ENCODE data around the gene VGLL4.
"Not testable (repeated sequence)": the region's sequence is repeated elsewhere in the genome, so short reads cannot be mapped to it uniquely, and the experiment has no call there.

Gene VGLL4

DNA sequence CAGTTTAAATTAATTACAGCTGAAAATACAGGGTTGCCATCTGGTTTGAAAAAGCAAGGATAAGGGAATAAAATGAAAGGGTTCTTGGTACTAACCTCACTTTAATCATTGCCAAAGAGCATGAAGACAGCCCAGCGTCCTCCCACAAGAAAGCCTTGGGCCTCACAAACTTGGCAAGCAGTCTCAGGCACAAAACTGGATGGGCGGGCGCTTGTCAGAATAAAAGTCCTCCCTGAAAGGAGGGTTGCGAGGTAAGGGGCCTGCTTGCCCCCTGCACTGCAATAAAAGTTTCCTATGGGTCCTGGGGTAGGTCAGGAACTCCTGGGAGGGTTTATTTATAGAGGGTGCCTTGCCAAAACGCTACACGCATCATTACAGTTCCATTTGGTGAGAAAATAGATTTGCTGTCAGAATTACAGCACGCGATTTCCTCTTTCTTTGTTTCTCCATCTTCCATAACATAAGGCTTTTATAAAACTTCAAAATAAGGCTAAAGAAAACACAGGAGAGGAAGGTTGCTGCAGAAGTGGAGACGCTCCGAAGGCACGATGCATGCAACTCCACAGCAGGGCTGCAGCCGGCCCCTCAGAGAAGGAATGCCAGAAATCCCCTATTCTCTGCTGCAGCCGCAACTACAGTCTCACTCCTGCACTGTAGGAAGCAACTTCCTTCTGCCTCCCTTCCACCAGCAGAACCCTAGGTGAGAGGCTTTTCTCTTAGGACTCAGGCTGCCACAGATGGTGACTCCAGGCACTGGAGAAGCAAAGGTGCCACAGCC, 61.3 kb downstream of the VGLL4 start:
- Histone ChIP-seq H3K4me1 (ENCODE audit: control insufficient read depth, insufficient read depth, low read length) (peaks cover 26% of the 10 kb centered on the region), H3K4me3 (ENCODE audit: low read depth, low read length) (peak overlapping the region; percentile 52)

DNA sequence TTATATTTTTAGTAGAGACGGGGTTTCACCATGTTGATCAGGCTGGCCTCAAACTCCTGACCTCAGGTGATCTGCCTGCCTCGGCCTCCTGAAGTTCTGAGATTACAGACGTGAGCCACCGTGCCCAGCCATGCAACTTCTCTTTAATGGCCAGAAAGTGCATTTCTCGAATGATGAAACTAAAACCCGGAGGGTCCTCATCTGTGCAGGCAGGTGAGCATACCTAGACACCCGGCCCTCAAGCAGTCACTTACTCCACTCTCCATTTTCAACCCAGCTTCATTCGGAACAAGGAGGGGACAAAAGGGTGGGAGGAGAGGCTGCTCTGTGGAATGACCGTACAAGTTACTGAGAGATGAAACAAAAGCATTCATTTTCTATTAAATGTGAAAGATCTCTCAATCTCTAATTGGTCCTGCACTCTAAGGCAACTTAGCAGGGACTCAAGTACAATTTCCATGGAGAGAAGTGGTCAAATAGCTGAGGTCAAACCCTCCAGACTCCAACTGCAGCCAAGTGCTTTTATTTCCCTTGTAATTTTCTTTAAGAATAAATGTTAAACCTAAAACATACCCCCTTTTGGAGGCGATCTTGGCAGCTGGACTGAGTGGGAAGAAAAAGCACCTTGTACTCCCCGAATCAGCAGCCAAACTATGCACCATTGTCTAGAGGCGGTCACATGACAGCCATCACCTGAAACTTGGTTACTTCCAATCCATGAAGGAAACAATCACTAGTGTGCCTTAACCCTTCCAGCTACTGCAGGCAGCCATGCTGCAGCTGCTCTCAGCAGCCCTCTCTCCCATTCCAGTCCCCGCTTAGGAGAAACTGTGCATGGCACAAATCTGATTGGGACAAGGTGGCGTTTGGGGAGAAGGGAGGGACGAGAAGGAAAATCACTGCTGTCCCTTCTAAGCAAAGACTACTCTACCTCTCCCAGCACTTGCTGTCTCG, 62.2 kb downstream of the VGLL4 start:
- Histone ChIP-seq H3K9me3 (ENCODE audit: control insufficient read depth, insufficient read depth, low read depth, low read length) (no peaks in the 10 kb centered on the region), H3K27me3 (ENCODE audit: control insufficient read depth, insufficient read depth, low read length) (no peaks in the 10 kb centered on the region), H3K36me3 (ENCODE audit: control insufficient read depth, insufficient read depth, low read length) (no peaks in the 10 kb centered on the region), H3K9ac (ENCODE audit: low read length) (no peak overlapping the region), H3K4me3 (ENCODE audit: low read depth, low read length) (peak overlapping the region; percentile 52), H3K27ac (ENCODE audit: low read depth, low read length) (no peak overlapping the region), H3K4me1 (ENCODE audit: control insufficient read depth, insufficient read depth, low read length) (peaks cover 28% of the 10 kb centered on the region)

More for the DNA sequence above, 61.3 kb downstream of the VGLL4 start:
- Histone ChIP-seq H3K27me3 (ENCODE audit: control insufficient read depth, insufficient read depth, low read length) (no peaks in the 10 kb centered on the region), H3K27ac (ENCODE audit: low read depth, low read length) (no peak overlapping the region), H3K36me3 (ENCODE audit: control insufficient read depth, insufficient read depth, low read length) (0 out of 2 replicates have a peak, but pooled peaks cover 2% of the 10 kb centered on the region), H3K9ac (ENCODE audit: low read length) (no peak overlapping the region), H3K9me3 (ENCODE audit: control insufficient read depth, insufficient read depth, low read depth, low read length) (no peaks in the 10 kb centered on the region)

DNA sequence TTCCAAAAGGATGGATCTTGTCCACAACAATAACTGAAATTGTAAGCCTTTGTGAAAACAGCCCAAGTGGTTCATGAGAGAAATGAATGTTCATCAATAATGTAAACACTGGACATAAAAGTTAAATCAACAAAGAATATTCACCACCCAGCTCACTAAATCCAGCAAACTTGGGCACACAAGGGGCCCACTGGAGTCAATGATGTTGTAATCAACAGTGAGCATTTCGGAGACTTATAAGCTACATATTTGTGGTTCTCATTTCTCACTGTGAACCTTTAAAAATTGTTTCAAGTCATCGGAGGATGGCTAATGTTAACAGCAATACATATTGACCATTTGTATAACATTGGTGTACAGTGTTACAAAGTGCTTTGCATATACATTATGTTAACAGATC, 63.1 kb downstream of the VGLL4 start:
- Histone ChIP-seq H3K27me3 (ENCODE audit: control insufficient read depth, insufficient read depth, low read length) (no peaks in the 10 kb centered on the region), H3K27ac (ENCODE audit: low read depth, low read length) (no peak overlapping the region), H3K36me3 (ENCODE audit: control insufficient read depth, insufficient read depth, low read length) (no peaks in the 10 kb centered on the region), H3K9ac (ENCODE audit: low read length) (no peak overlapping the region), H3K4me3 (ENCODE audit: low read depth, low read length) (no peak overlapping the region), H3K4me1 (ENCODE audit: control insufficient read depth, insufficient read depth, low read length) (peaks cover 30% of the 10 kb centered on the region), H3K9me3 (ENCODE audit: control insufficient read depth, insufficient read depth, low read depth, low read length) (no peaks in the 10 kb centered on the region)

DNA sequence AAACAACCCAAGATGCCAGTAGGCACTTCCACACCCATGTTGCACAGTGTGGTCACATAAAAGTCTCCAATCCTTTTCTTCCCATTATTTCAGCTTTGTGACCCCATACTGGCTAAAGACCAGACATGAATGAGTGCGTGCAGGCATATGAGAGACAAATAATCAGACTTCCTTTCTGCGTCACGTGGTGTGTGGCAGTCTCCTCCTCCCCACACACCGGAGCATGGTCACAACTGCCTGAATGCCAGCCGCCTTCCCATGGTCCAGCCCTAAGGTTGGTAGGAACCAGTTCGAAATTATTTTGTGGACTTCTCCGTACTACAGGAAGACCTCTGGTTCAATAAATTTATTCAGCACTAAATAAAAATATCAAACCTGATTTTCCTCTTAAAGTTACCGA, 65.5 kb downstream of the VGLL4 start:
- H3K36me3 ChIP-seq (ENCODE audit: control insufficient read depth, insufficient read depth, low read length), result no peaks in the 10 kb centered on the region
- H3K9me3 ChIP-seq (ENCODE audit: control insufficient read depth, insufficient read depth, low read depth, low read length), result no peaks in the 10 kb centered on the region
- no peak overlapping the region for H3K4me3 ChIP-seq (ENCODE audit: low read depth, low read length)
- no peaks in the 10 kb centered on the region for H3K27me3 ChIP-seq (ENCODE audit: control insufficient read depth, insufficient read depth, low read length)
- H3K27ac ChIP-seq (ENCODE audit: low read depth, low read length), result no peak overlapping the region
- peaks cover 23% of the 10 kb centered on the region for H3K4me1 ChIP-seq (ENCODE audit: control insufficient read depth, insufficient read depth, low read length)
- no peak overlapping the region for H3K9ac ChIP-seq (ENCODE audit: low read length)

DNA sequence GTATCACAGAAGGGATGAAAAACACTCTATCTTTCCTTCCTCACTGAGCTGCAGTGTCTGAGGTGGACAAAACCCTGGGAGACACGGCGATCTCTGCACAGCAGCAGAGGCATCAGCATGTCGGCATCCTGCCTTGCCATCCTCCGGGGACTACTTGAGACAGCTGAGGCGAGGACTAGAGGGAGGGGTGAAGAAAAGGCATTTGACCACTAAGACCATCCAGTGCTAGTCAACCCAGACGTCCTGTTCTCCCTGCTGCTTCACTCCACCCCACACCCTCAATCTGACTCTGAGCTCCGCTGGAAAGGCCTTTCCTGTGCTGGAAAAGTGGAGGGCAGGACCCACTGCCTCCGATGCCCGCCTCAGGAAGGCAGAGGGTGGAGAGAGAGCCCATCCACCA, 67.3 kb downstream of the VGLL4 start:
- Histone ChIP-seq H3K36me3 (ENCODE audit: control insufficient read depth, insufficient read depth, low read length) (peaks cover 3% of the 10 kb centered on the region; the same call in 1 of the 2 replicates), H3K9ac (ENCODE audit: low read length) (peak overlapping the region; percentile 15), H3K27ac (ENCODE audit: low read depth, low read length) (no peak overlapping the region)

DNA sequence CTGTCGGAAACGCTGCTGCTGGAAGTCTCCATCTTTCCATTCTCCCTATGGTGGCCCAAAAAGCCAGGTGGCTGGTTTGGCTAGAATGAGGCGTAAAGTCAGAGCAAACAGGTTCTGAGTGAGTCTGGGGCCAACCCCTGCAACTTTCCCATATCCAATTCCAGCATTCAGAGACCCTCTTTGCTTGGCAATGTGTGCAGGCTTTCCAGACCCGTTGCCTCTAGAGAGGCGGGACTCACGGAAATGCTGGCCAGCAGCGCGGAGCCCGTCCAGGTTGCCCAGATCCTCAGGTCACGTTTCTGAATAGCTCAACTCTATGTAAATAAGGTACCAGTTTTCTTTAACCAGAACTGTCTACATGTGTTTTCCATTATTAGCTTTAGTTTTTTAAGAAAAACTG, 68.0 kb downstream of the VGLL4 start:
- peaks cover 4% of the 10 kb centered on the region; the same call in 1 of the 2 replicates for H3K4me1 ChIP-seq (ENCODE audit: control insufficient read depth, insufficient read depth, low read length)
- H3K9me3 ChIP-seq (ENCODE audit: control insufficient read depth, insufficient read depth, low read depth, low read length), result no peaks in the 10 kb centered on the region
- no peak overlapping the region for H3K9ac ChIP-seq (ENCODE audit: low read length)
- peaks cover 3% of the 10 kb centered on the region; the same call in 1 of the 2 replicates for H3K36me3 ChIP-seq (ENCODE audit: control insufficient read depth, insufficient read depth, low read length)
- H3K27me3 ChIP-seq (ENCODE audit: control insufficient read depth, insufficient read depth, low read length), result no peaks in the 10 kb centered on the region
- no peak overlapping the region for H3K4me3 ChIP-seq (ENCODE audit: low read depth, low read length)
- no peak overlapping the region for H3K27ac ChIP-seq (ENCODE audit: low read depth, low read length)

More for the DNA sequence above, 67.3 kb downstream of the VGLL4 start:
- H3K27me3 ChIP-seq (ENCODE audit: control insufficient read depth, insufficient read depth, low read length), result no peaks in the 10 kb centered on the region
- no peak overlapping the region for H3K4me3 ChIP-seq (ENCODE audit: low read depth, low read length)
- H3K9me3 ChIP-seq (ENCODE audit: control insufficient read depth, insufficient read depth, low read depth, low read length), result no peaks in the 10 kb centered on the region
- H3K4me1 ChIP-seq (ENCODE audit: control insufficient read depth, insufficient read depth, low read length), result peaks cover 7% of the 10 kb centered on the region

DNA sequence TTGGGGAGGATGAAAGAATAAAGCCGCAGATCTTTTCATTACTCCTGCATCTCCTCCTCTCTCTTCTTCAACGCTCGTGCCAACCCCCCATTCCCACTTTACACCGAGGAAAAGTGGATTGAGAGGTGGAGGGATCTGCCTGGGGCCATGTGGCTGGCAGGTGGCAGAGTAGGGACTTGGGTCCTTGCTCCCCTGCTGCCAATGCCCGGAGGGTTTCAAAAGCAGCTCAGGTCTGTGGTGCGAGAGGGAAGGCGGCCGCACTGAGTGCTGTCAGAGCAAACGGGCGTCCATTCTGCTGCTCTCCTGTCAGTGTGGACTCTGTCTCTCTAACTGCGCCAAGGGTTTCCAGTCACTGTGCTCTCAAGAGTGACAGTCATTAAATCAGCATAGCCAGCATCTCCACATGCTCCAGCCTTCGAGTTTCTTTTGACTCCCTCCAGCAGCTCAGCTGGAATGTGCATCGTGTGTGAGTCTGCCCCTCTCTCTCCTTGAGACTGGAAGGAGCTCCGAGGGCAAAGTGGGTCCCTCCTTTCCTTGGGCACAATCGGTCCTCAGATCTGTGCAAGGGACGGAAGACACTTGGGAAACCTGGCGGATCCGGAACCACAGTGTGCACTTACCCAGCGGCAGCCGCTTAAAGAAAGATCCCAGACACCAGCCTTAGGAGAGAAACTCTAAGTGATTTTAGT, 68.6 kb downstream of the VGLL4 start:
- H3K4me3 ChIP-seq (ENCODE audit: low read depth, low read length), result no peak overlapping the region
- H3K9ac ChIP-seq (ENCODE audit: low read length), result no peak overlapping the region
- no peaks in the 10 kb centered on the region for H3K27me3 ChIP-seq (ENCODE audit: control insufficient read depth, insufficient read depth, low read length)
- peaks cover 4% of the 10 kb centered on the region; the same call in 1 of the 2 replicates for H3K4me1 ChIP-seq (ENCODE audit: control insufficient read depth, insufficient read depth, low read length)
- no peak overlapping the region for H3K27ac ChIP-seq (ENCODE audit: low read depth, low read length)
- peaks cover 3% of the 10 kb centered on the region; the same call in 1 of the 2 replicates for H3K36me3 ChIP-seq (ENCODE audit: control insufficient read depth, insufficient read depth, low read length)
- H3K9me3 ChIP-seq (ENCODE audit: control insufficient read depth, insufficient read depth, low read depth, low read length), result no peaks in the 10 kb centered on the region

DNA sequence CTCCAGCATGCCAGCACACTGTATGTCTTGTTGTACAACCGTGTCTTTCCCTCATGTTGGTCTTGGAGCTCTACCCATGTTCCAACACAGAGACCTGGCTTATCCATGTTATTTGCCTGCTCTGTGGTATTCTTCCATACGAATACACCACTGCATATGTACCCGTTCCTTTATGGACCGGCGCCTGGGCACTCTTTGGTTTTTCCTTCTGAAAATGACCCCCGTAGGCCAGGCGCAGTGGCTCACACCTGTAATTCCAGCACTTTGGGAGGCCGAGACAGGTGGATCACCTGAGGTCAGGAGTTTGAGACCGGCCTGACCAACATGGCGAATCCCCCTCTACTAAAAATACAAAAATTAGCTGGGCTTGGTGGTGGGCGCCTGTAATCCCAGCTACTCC, 71.1 kb downstream of the VGLL4 start:
- H3K36me3 ChIP-seq (ENCODE audit: control insufficient read depth, insufficient read depth, low read length), result not testable (repeated sequence)

DNA sequence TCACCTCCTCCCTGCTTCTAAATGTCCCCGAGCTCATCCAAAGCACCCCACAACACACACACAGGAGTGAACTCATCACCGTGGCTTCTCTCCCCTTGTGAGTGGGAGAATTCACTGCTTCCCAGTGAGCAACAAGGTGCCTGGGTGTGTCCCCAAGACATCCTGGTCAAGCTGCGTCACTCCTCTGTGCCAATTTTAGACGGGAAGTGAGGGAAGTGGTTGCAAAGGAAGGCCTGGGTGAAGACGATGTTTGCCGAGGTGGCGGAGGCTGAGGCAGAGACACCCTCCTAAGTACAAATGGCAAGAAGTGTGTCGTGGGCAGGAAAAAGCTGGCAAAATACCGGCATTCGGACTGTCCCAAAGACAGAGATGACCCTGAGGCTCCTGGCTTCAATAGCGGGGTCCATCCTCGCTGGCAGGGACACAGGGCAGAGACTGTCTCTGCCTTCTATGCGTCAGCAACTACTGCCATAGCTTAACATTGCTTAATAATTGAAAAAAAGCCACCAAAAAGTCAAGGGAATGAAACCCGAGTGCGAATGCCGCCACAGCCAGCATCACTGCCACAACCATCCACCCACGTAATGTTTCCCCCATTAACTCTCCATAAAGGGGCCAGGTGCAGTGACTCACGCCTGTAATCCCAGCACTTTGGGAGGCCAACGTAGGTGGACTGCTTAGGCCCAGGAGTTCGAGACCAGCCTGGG, 72.8 kb downstream of the VGLL4 start:
- H3K36me3 ChIP-seq (ENCODE audit: control insufficient read depth, insufficient read depth, low read length), result peaks cover 8% of the 10 kb centered on the region
- no peak overlapping the region for H3K9ac ChIP-seq (ENCODE audit: low read length)
- H3K27me3 ChIP-seq (ENCODE audit: control insufficient read depth, insufficient read depth, low read length), result no peaks in the 10 kb centered on the region
- H3K9me3 ChIP-seq (ENCODE audit: control insufficient read depth, insufficient read depth, low read depth, low read length), result no peaks in the 10 kb centered on the region
- no peaks in the 10 kb centered on the region for H3K4me1 ChIP-seq (ENCODE audit: control insufficient read depth, insufficient read depth, low read length)
- no peak overlapping the region for H3K4me3 ChIP-seq (ENCODE audit: low read depth, low read length)
- H3K27ac ChIP-seq (ENCODE audit: low read depth, low read length), result no peak overlapping the region

More for the DNA sequence above, 71.1 kb downstream of the VGLL4 start:
- H3K9me3 ChIP-seq (ENCODE audit: control insufficient read depth, insufficient read depth, low read depth, low read length); H3K4me3 ChIP-seq (ENCODE audit: low read depth, low read length); H3K27ac ChIP-seq (ENCODE audit: low read depth, low read length); H3K4me1 ChIP-seq (ENCODE audit: control insufficient read depth, insufficient read depth, low read length); H3K27me3 ChIP-seq (ENCODE audit: control insufficient read depth, insufficient read depth, low read length); H3K9ac ChIP-seq (ENCODE audit: low read length): not testable (repeated sequence)

DNA sequence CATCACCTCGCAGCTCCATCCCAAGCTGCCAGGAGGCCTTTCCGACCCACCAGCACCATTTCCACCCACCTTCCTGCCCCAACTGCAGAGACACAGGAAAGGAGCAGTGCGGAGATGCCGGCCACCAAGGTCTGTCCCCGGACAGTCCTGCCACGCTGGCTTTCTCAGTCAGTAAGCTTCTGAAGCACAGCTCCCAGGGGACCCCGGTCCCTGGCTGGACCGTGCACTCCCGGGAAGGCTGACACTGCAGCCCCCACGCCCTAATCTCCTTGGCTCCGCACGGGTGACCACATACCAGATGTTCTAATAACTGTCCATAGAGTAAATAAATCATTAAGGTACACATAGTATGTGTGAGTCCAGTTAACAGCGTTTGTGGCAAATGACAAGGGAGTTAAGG, 73.5 kb downstream of the VGLL4 start:
- Histone ChIP-seq H3K9me3 (ENCODE audit: control insufficient read depth, insufficient read depth, low read depth, low read length) (no peaks in the 10 kb centered on the region), H3K36me3 (ENCODE audit: control insufficient read depth, insufficient read depth, low read length) (peaks cover 15% of the 10 kb centered on the region), H3K4me3 (ENCODE audit: low read depth, low read length) (no peak overlapping the region), H3K4me1 (ENCODE audit: control insufficient read depth, insufficient read depth, low read length) (no peaks in the 10 kb centered on the region), H3K27me3 (ENCODE audit: control insufficient read depth, insufficient read depth, low read length) (no peaks in the 10 kb centered on the region), H3K27ac (ENCODE audit: low read depth, low read length) (no peak overlapping the region), H3K9ac (ENCODE audit: low read length) (no peak overlapping the region)

Data from HUES6 (cell line).